GM19467 (cell line): ENCODE measurements around the gene TSHZ2.
"Not testable (repeated sequence)": the region's sequence is repeated elsewhere in the genome, so short reads cannot be mapped to it uniquely, and the experiment has no call there.

Experiments used
- ATAC-seq: cut with Tn5 transposase; IDR thresholded peaks from one replicate; pipeline ENCODE4 v1.9.1; 2021; ENCODE audit warnings: mild to moderate bottlenecking, moderate library complexity; ENCODE audit not compliant: unreplicated experiment

TSHZ2 gene

GRCh38 chr20:53395188-53395923 is 423.2 kb downstream of the TSHZ2 start:
- ATAC-seq: no peak

- ATAC-seq: no peak
Observed at GRCh38 chr20:53399083-53399482, 426.9 kb downstream of the TSHZ2 start.

GRCh38 chr20:53399592-53400335 is 427.6 kb downstream of the TSHZ2 start:
- no peak for ATAC-seq

GRCh38 chr20:53402233-53403005 is 430.3 kb downstream of the TSHZ2 start:
- no peak for ATAC-seq

GRCh38 chr20:53403029-53403428 is 430.9 kb downstream of the TSHZ2 start:
- ATAC-seq: no peak

- no peak for ATAC-seq
Observed at GRCh38 chr20:53405139-53405538, 433.0 kb downstream of the TSHZ2 start.

GRCh38 chr20:53406580-53406979 is 434.4 kb downstream of the TSHZ2 start:
- ATAC-seq: no peak

GRCh38 chr20:53408691-53409446 is 436.7 kb downstream of the TSHZ2 start:
- no peak for ATAC-seq

- no peak for ATAC-seq
Observed at GRCh38 chr20:53409447-53409717, 437.2 kb downstream of the TSHZ2 start.

- no peak for ATAC-seq
Observed at GRCh38 chr20:53411129-53411528, 439.0 kb downstream of the TSHZ2 start.

- no peak for ATAC-seq
Observed at GRCh38 chr20:53411891-53412290, 439.7 kb downstream of the TSHZ2 start.

GRCh38 chr20:53412577-53413185 is 440.5 kb downstream of the TSHZ2 start:
- ATAC-seq: no peak

GRCh38 chr20:53413186-53413631 is 441.1 kb downstream of the TSHZ2 start:
- ATAC-seq: peak; percentile 95

- not testable (repeated sequence) for ATAC-seq
Observed at GRCh38 chr20:53413845-53414244, 441.7 kb downstream of the TSHZ2 start.

GRCh38 chr20:53419693-53420460 is 447.7 kb downstream of the TSHZ2 start:
- ATAC-seq: no peak

GRCh38 chr20:53421343-53421742 is 449.2 kb downstream of the TSHZ2 start:
- no peak for ATAC-seq

GRCh38 chr20:53422039-53422438 is 449.9 kb downstream of the TSHZ2 start:
- ATAC-seq: no peak

- ATAC-seq: no peak
Observed at GRCh38 chr20:53423587-53424146, 451.5 kb downstream of the TSHZ2 start.

GRCh38 chr20:53425481-53425880 is 453.3 kb downstream of the TSHZ2 start:
- ATAC-seq: no peak

- ATAC-seq: no peak
Observed at GRCh38 chr20:53425941-53426340, 453.8 kb downstream of the TSHZ2 start.
